ENCODE results near the gene RHOD. TPM values are rescaled to one million over a fixed set of nuclear protein-coding genes. Genes with fewer than 3 reads are reported as not detected.

The RHOD gene
- polyA plus RNA-seq, 4 donors, result 10.2 to 36.5 (median 32.2) TPM

DNA sequence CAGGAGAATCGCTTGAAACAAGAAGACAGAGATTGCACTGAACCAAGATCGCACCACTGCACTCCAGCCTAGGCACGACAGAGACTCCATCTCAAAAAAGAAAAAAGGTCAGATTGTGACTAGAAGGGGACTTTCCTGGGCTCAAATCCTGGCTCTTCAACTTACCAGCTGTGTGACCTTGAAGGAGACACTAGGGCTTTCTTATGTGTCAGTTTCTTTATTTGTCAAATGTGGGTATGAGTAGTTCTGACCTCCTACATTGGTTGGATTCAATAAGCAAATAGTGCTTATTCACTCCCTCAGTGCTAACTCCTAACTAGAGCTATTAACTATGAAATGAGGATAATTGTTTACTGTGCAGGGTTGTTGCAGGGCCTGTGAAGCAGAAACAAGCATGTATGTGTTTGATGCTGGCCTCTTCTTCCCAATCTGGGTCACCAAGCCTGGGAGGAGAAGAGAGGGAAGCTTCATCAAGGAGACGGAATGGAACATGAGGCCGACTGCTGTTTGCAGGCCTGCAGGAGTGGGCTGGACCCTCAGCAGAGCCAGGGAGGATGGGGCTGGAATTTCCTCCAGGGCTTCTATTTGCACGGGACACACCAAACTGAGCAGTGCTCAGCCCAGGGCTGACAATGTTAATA lies 22.5 kb downstream of the RHOD start:
- 83 to 88% (median 85%) methylated on average over 6 of the region's 6 CpGs for WGBS, 3 donors
- FAIRE-seq (no peak), DNase-seq (no peak)
- no peaks in the 10 kb centered on the region for H3K27me3 ChIP-seq (ENCODE audit: control insufficient read depth in 3 of 3, insufficient read depth in 3 of 3, low read length in 3 of 3)
- peaks cover 0 to 4% (median 0%) of the 10 kb centered on the region in 3 donors for H3K36me3 ChIP-seq (ENCODE audit: control insufficient read depth in 3 of 3, insufficient read depth in 2 of 3, low read depth in 1 of 3, low read length in 3 of 3)
- H3K27ac ChIP-seq (ENCODE audit: low read depth in 1 of 3, low read length in 2 of 3), result peak overlapping the region in 1 of 3 donors; percentile 75
- no peak overlapping the region for H3K4me3 ChIP-seq (ENCODE audit: low read depth in 1 of 3, low read length in 3 of 3)
- no peaks in the 10 kb centered on the region for H3K9me3 ChIP-seq (ENCODE audit: control insufficient read depth in 2 of 2, insufficient read depth in 1 of 2, low read depth in 1 of 2, low read length in 1 of 2)
- peaks cover 2 to 30% (median 5%) of the 10 kb centered on the region in 3 donors for H3K4me1 ChIP-seq (ENCODE audit: control insufficient read depth in 3 of 3, insufficient read depth in 2 of 3, low read depth in 1 of 3, low read length in 2 of 3)

DNA sequence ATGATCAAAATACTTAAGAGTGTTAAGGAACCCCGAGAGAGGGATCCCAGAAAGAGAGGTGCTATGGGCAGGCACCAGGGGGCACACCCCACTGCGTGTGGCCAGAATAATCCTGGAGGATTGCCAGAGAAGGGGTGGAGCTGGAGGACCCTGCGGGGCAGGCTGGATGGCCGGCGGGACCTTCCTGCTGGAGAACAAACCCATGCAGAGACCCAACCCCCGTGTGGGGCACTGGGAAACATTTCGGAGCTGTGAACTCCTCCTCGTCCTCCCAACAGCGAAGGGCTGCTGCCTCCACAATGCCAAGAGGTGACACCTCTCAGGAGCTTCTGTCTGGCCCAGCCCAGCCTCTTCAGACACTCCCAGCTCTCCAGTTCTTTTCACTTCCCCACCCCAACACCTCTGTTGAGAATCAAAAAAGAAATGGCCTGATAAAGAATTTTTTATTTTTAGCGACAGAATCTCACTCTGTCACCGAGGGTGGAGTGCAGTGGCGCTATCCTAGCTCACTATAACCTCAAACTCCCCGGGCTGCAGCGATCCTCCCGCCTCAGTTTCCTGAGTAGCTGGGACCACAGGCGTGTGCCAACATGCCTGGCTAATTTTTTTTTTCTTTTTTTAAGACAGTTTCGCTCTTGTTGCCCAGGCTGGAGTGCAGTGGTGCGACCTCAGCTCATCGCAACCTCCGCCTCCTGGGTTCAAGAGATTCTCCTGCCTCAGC lies 25.6 kb downstream of the RHOD start:
- FAIRE-seq (no peak), DNase-seq (peak in 1 of 2 donors; percentile 36)
- no peaks in the 10 kb centered on the region for H3K9me3 ChIP-seq (ENCODE audit: control insufficient read depth in 2 of 2, insufficient read depth in 1 of 2, low read depth in 1 of 2, low read length in 1 of 2)
- H3K27ac ChIP-seq (ENCODE audit: low read depth in 1 of 3, low read length in 2 of 3), result no peak overlapping the region
- H3K4me3 ChIP-seq (ENCODE audit: low read depth in 1 of 3, low read length in 3 of 3), result no peak overlapping the region
- H3K4me1 ChIP-seq (ENCODE audit: control insufficient read depth in 3 of 3, insufficient read depth in 2 of 3, low read depth in 1 of 3, low read length in 2 of 3), result peaks cover 2 to 27% (median 5%) of the 10 kb centered on the region in 3 donors
- no peaks in the 10 kb centered on the region for H3K27me3 ChIP-seq (ENCODE audit: control insufficient read depth in 3 of 3, insufficient read depth in 3 of 3, low read length in 3 of 3)
- WGBS, 3 donors, result 41 to 53% (median 42%) methylated on average over 20 of the region's 20 CpGs
- peaks cover 0 to 4% (median 0%) of the 10 kb centered on the region in 3 donors for H3K36me3 ChIP-seq (ENCODE audit: control insufficient read depth in 3 of 3, insufficient read depth in 2 of 3, low read depth in 1 of 3, low read length in 3 of 3)

- Histone ChIP-seq H3K27ac (ENCODE audit: low read depth in 1 of 3, low read length in 2 of 3) (no peak overlapping the region), H3K4me1 (ENCODE audit: control insufficient read depth in 3 of 3, insufficient read depth in 2 of 3, low read depth in 1 of 3, low read length in 2 of 3) (peaks cover 0 to 13% (median 0%) of the 10 kb centered on the region in 3 donors), H3K36me3 (ENCODE audit: control insufficient read depth in 3 of 3, insufficient read depth in 2 of 3, low read depth in 1 of 3, low read length in 3 of 3) (peaks cover 0 to 4% (median 0%) of the 10 kb centered on the region in 3 donors), H3K9me3 (ENCODE audit: control insufficient read depth in 2 of 2, insufficient read depth in 1 of 2, low read depth in 1 of 2, low read length in 1 of 2) (no peaks in the 10 kb centered on the region), H3K27me3 (ENCODE audit: control insufficient read depth in 3 of 3, insufficient read depth in 3 of 3, low read length in 3 of 3) (no peaks in the 10 kb centered on the region), H3K4me3 (ENCODE audit: low read depth in 1 of 3, low read length in 3 of 3) (no peak overlapping the region)
- 80 to 82% (median 82%) methylated on average over 8 of the region's 8 CpGs for WGBS, 3 donors
- DNase-seq (no peak), FAIRE-seq (no peak)
Observed at GRCh38 chr11:67083786-67084366, 27.2 kb downstream of the RHOD start.

DNA sequence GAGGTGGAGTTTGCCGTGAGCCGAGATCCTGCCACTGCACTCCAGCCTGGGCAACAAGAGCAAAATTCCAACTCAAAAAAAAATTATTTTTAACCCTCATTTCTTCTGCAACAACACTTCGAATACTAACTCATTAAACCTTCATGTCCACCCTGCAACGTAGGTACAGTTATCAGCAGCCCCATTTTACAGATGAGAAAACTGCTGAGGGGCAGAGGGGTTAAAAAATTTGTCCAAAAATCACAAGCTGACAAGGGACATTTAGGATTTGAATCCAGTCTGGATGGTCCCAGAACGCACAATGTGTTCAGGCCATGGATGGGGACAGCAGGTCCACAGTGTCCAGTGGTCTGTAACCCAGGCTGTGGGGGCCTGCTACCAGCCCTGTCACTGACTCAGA lies 29.0 kb downstream of the RHOD start:
- H3K27ac ChIP-seq (ENCODE audit: low read depth in 1 of 3, low read length in 2 of 3), result no peak overlapping the region
- FAIRE-seq (no peak), DNase-seq (no peak)
- no peak overlapping the region for H3K4me3 ChIP-seq (ENCODE audit: low read depth in 1 of 3, low read length in 3 of 3)
- H3K4me1 ChIP-seq (ENCODE audit: control insufficient read depth in 3 of 3, insufficient read depth in 2 of 3, low read depth in 1 of 3, low read length in 2 of 3), result peaks cover 0 to 8% (median 0%) of the 10 kb centered on the region in 3 donors
- peaks cover 0 to 2% (median 0%) of the 10 kb centered on the region in 3 donors for H3K36me3 ChIP-seq (ENCODE audit: control insufficient read depth in 3 of 3, insufficient read depth in 2 of 3, low read depth in 1 of 3, low read length in 3 of 3)
- 92 to 94% (median 94%) methylated on average over 5 of the region's 5 CpGs for WGBS, 3 donors
- no peaks in the 10 kb centered on the region for H3K27me3 ChIP-seq (ENCODE audit: control insufficient read depth in 3 of 3, insufficient read depth in 3 of 3, low read length in 3 of 3)
- no peaks in the 10 kb centered on the region for H3K9me3 ChIP-seq (ENCODE audit: control insufficient read depth in 2 of 2, insufficient read depth in 1 of 2, low read depth in 1 of 2, low read length in 1 of 2)

DNA sequence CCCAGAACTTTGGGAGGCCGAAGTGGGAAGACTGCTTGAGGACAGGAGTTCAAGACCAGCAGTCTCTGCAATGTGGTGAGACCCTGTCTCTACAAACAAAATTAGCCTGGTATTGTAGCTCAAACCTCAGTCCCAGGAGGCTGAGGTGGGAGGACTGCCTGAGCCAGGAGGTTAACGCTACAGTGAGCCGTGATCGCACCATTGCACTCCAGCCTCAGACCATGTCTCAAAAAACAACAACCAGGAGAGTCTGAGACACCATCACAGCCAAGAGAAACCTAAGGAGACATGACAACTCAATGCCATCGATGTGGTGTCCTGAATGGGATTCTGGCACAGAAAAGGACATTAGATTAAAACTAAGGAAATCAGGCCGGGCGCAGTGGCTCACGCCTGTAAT lies 34.1 kb downstream of the RHOD start:
- no peak for FAIRE-seq
- 91 to 95% (median 94%) methylated on average over 8 of the region's 8 CpGs for WGBS, 3 donors

DNA sequence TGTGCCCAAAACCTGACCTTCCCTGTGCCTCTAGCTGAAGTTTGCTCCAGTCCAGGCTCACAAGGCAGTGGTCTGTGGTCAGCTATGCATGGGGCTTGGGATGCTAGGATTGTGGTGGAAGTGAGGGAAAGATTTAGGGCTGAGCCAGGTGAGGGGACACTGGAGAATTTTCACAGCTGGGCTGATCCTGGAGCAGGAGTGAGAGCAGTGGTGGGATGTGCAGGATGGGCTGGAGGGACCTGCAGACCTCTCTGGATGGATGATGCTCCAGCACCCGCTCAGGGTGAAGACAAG lies 38.5 kb downstream of the RHOD start:
- FAIRE-seq (no peak), DNase-seq (no peak)
- Histone ChIP-seq H3K27me3 (ENCODE audit: control insufficient read depth in 3 of 3, insufficient read depth in 3 of 3, low read length in 3 of 3) (no peaks in the 10 kb centered on the region), H3K9me3 (ENCODE audit: control insufficient read depth in 2 of 2, insufficient read depth in 1 of 2, low read depth in 1 of 2, low read length in 1 of 2) (no peaks in the 10 kb centered on the region), H3K36me3 (ENCODE audit: control insufficient read depth in 3 of 3, insufficient read depth in 2 of 3, low read depth in 1 of 3, low read length in 3 of 3) (no peaks in the 10 kb centered on the region), H3K4me1 (ENCODE audit: control insufficient read depth in 3 of 3, insufficient read depth in 2 of 3, low read depth in 1 of 3, low read length in 2 of 3) (no peaks in the 10 kb centered on the region), H3K27ac (ENCODE audit: low read depth in 1 of 3, low read length in 2 of 3) (no peak overlapping the region), H3K4me3 (ENCODE audit: low read depth in 1 of 3, low read length in 3 of 3) (no peak overlapping the region)
- WGBS, 3 donors, result 75 to 90% (median 86%) methylated on average over 1 of the region's 1 CpG

More for the DNA sequence above, 34.1 kb downstream of the RHOD start:
- DNase-seq, result no peak
- no peak overlapping the region for H3K27ac ChIP-seq (ENCODE audit: low read depth in 1 of 3, low read length in 2 of 3)
- H3K27me3 ChIP-seq (ENCODE audit: control insufficient read depth in 3 of 3, insufficient read depth in 3 of 3, low read length in 3 of 3), result no peaks in the 10 kb centered on the region
- H3K4me1 ChIP-seq (ENCODE audit: control insufficient read depth in 3 of 3, insufficient read depth in 2 of 3, low read depth in 1 of 3, low read length in 2 of 3), result no peaks in the 10 kb centered on the region
- no peaks in the 10 kb centered on the region for H3K9me3 ChIP-seq (ENCODE audit: control insufficient read depth in 2 of 2, insufficient read depth in 1 of 2, low read depth in 1 of 2, low read length in 1 of 2)
- H3K4me3 ChIP-seq (ENCODE audit: low read depth in 1 of 3, low read length in 3 of 3), result no peak overlapping the region
- no peaks in the 10 kb centered on the region for H3K36me3 ChIP-seq (ENCODE audit: control insufficient read depth in 3 of 3, insufficient read depth in 2 of 3, low read depth in 1 of 3, low read length in 3 of 3)

GRCh38 chr11:67098799-67099429 lies 42.3 kb downstream of the RHOD start:
- H3K27me3 ChIP-seq (ENCODE audit: control insufficient read depth in 3 of 3, insufficient read depth in 3 of 3, low read length in 3 of 3), result no peaks in the 10 kb centered on the region
- no peaks in the 10 kb centered on the region for H3K36me3 ChIP-seq (ENCODE audit: control insufficient read depth in 3 of 3, insufficient read depth in 2 of 3, low read depth in 1 of 3, low read length in 3 of 3)
- no peaks in the 10 kb centered on the region for H3K4me1 ChIP-seq (ENCODE audit: control insufficient read depth in 3 of 3, insufficient read depth in 2 of 3, low read depth in 1 of 3, low read length in 2 of 3)
- no peak overlapping the region for H3K27ac ChIP-seq (ENCODE audit: low read depth in 1 of 3, low read length in 2 of 3)
- 81 to 85% (median 82%) methylated on average over 6 of the region's 6 CpGs for WGBS, 3 donors
- H3K4me3 ChIP-seq (ENCODE audit: low read depth in 1 of 3, low read length in 3 of 3), result no peak overlapping the region
- DNase-seq (no peak), FAIRE-seq (no peak)
- H3K9me3 ChIP-seq (ENCODE audit: control insufficient read depth in 2 of 2, insufficient read depth in 1 of 2, low read depth in 1 of 2, low read length in 1 of 2), result no peaks in the 10 kb centered on the region

DNA sequence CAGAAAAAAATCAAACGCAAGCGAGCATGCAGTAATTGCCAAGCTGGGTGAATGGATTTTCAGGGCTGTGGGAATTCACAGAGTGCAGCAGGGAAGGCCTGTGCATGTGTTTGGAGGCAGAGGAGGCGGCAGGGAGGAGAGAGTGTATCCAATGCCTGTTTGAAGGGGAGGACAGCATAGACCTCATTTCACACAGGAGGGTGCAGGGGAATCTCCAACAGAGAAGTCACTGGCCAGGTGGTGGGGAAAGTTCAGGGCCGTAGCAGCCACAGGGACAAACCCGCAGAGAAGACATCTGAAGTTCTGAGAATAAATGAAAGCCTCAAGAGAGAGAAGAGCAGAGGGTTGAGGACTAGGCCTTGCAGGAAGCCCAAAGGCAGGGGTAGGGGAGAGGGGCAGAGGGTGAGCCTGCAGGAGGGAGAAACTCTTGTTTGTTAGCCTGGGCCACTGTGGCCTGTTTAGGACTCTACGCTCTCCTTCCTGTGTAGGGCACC lies 43.2 kb downstream of the RHOD start:
- Histone ChIP-seq H3K27ac (ENCODE audit: low read depth in 1 of 3, low read length in 2 of 3) (no peak overlapping the region), H3K4me3 (ENCODE audit: low read depth in 1 of 3, low read length in 3 of 3) (no peak overlapping the region), H3K36me3 (ENCODE audit: control insufficient read depth in 3 of 3, insufficient read depth in 2 of 3, low read depth in 1 of 3, low read length in 3 of 3) (no peaks in the 10 kb centered on the region), H3K4me1 (ENCODE audit: control insufficient read depth in 3 of 3, insufficient read depth in 2 of 3, low read depth in 1 of 3, low read length in 2 of 3) (no peaks in the 10 kb centered on the region), H3K9me3 (ENCODE audit: control insufficient read depth in 2 of 2, insufficient read depth in 1 of 2, low read depth in 1 of 2, low read length in 1 of 2) (no peaks in the 10 kb centered on the region), H3K27me3 (ENCODE audit: control insufficient read depth in 3 of 3, insufficient read depth in 3 of 3, low read length in 3 of 3) (no peaks in the 10 kb centered on the region)
- DNase-seq, result no peak
- no peak for FAIRE-seq
- WGBS, 3 donors, result 86 to 96% (median 89%) methylated on average over 6 of the region's 6 CpGs

Measured in small intestine (tissue), 7 donors.